Ecto neural progenitor cell (in vitro differentiated cells): ENCODE data around the gene ANKRD13C.

Experiments used
- DNase-seq: peaks from one replicate; pipeline ENCODE4 v3.0.0-alpha.2; 2018; ENCODE audit warnings: low spot score

Gene ANKRD13C

GRCh38 chr1:70293186-70293843 is 61.2 kb downstream of the ANKRD13C start:
- no peak for DNase-seq

DNA sequence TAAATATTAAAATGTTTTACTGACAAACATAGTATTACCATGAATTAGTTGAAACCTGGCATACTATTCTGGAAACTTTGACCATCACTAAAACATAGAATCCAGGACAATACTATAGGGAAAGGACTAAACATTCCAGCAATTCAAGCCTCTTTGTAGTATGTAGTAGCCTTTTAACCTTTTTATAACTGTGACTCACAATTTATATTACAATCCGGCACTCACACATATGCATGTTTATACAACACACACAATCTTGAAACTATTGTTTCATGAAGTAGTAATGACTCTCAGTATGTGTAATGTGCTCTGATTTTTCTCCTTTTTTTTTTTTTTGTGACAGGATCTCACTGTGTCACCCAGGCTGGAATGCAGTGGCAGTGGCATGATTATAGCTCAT is 64.3 kb downstream of the ANKRD13C start:
- no peak for DNase-seq

GRCh38 chr1:70288166-70288565 is 66.4 kb downstream of the ANKRD13C start:
- no peak for DNase-seq

DNA sequence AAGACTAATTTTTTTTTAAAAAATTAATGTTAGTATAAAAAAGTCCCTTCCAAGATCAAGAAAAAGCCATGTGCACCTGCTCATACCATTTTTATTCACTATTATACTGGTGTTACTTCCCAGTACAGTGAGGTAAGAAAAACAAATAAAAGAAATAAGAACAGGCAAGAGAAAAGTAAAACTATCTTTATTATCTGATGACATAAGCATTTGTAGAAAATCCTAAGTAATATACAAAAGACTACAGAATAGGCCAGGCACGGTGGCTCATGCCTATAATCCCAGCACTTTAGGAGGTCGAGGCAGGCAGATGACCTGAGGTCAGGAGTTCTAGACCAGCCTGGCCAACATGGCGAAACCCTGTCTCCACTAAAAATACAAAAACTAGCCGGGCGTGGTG is 68.1 kb downstream of the ANKRD13C start:
- no peak for DNase-seq

GRCh38 chr1:70284366-70284765 is 70.2 kb downstream of the ANKRD13C start:
- no peak for DNase-seq

GRCh38 chr1:70278710-70279109 is 75.8 kb downstream of the ANKRD13C start:
- DNase-seq: no peak

DNA sequence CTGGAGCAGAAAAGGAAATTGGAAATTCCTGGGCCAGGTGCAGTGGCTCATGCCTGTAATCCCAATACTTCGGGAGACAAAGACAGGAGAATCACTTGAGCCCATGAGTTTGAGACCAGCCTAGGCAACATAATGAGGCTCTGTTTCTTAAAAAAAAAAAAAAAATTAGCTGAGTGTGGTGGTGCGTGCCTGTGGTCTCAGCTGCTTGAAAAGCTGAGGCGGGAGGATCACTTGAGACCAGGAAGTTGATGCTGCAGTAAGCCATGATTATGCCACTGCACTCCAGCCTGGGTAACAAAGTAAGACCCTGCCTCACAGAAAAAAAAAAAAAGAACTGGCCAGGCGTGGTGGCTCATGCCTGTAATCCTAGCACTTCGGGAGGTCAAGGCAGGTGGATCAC is 76.6 kb downstream of the ANKRD13C start:
- no peak for DNase-seq

DNA sequence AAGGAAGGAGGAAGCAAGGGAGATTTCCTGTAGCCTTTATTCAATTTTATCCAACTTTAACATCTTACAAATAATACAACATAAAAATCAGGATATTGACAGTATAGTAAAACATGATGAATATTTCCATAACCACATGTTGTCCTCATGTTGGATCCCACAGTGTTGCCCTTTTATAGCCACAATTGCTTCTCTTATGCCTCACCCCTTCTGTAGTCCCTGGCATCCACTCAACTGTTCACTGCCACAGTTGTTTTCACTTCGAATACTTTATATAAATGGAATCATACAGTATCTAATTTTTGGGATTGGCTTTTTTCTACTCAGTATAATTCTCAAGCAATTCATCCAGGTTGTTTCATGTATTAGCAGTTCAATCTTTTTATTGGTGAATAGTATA is 88.6 kb downstream of the ANKRD13C start:
- no peak for DNase-seq

DNA sequence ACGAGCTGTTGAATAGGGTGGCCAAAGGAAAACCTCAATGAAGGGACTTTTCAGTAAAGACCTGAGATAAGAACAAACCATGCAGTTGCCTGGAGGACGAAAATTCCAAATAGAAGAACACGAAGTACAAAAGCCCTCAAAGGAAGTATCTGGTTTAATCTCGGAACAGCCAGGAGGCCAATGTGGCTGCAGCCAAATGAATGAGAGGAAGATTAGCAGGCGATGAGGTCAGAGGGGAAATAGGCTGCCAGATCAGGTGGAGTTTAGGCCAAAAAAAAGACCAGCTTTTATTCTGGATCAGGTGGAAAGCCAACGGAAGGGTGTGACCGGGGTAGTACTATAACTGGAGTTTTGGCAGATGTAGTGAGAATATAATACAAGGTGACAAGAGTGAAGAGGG is 89.7 kb downstream of the ANKRD13C start:
- no peak for DNase-seq

GRCh38 chr1:70256664-70257063 is 97.9 kb downstream of the ANKRD13C start:
- no peak for DNase-seq

GRCh38 chr1:70248729-70249128 is 105.8 kb downstream of the ANKRD13C start:
- no peak for DNase-seq

DNA sequence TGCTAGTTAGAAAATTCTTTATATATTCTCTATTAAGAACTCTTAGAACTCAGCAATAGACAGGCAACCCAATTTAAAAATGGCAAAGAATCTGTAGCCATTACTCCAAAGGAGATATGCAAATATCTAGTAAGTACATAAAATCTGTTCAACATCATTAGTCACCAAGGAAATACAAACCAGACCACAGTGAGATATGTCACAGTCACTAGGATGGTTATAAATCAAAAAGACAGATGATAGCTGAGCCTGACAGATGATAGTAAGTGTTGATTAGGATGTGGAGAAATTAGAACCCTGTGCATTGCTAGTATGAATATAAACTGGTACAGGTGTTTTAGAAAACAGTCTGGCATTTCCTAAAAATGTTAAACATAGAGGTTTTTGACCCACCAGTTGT is 106.8 kb downstream of the ANKRD13C start:
- no peak for DNase-seq

GRCh38 chr1:70247122-70247521 is 107.4 kb downstream of the ANKRD13C start:
- DNase-seq: no peak

- DNase-seq: no peak
Measured at GRCh38 chr1:70239940-70240339, 114.6 kb downstream of the ANKRD13C start.

- no peak for DNase-seq
Measured at GRCh38 chr1:70234733-70235132, 119.8 kb downstream of the ANKRD13C start.

DNA sequence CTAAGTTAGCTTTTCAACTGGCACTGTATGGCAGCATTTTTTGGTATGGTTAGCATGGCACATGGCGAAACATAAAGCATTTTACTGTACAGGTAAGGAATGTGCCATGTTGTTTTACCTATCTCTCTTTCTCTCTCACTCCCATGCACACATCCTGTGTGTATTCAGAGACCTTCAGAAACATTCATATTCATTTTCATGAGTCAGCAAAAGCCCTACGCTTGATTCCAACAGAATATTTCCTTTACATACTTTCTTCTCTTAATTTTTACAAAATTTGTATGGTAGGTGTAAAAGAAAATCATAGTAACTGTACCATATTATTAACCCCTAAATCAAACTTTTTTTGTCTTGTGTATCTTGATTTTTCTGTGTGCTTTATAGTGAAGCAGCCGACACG is 123.0 kb downstream of the ANKRD13C start:
- no peak for DNase-seq

DNA sequence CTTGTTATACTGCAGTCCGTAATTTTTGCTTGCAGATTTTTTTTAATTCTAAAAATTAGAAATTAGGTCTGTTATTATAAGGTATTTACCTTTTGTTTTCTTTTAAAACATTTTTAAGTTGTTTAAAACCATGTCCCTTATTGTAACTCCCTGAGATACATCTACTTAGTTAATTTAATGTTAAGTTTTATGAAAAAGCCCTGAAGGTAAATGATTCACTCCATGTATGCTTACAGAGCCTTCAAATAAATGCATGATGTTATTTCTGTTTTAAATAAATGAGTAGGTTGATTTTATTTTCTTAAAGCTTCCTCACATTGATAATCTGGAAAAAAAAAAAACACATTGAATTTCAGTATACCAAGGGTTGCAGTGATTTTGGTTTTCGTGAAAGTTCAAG is 125.9 kb downstream of the ANKRD13C start:
- DNase-seq: no peak

- no peak for DNase-seq
Measured at GRCh38 chr1:70227439-70227838, 127.1 kb downstream of the ANKRD13C start.

GRCh38 chr1:70224954-70225353 is 129.6 kb downstream of the ANKRD13C start:
- no peak for DNase-seq

DNA sequence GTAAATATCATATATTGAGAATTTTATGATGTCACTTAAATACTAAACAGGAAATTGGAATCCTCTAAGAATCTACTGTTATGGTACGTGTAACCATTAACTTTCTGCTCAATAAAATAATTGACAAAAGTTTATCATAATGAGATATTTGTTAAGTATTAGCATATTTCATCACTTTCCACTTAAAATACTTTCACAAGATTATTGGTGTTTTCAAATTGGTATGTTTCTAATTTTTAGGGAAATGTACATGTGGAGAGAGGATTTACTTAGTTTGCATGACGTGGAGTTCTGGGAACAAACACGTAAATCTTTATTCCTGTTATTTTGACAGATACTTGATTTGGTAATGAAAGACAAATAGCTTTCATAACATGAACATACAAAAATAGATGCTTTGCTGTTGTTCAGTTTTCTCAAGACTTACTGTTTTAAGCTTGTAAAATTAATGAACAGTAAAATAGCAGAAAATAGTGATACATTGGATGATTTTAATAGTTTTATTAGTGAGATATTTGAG is 131.7 kb downstream of the ANKRD13C start:
- no peak for DNase-seq

GRCh38 chr1:70221238-70222121 is 133.0 kb downstream of the ANKRD13C start, which contains the start of gene SRSF11:
SRSF11 (plus strand) TSS chr1:70221380; CDS start chr1:70221637, 257 bp downstream.
- DNase-seq: peak; percentile 97

DNA sequence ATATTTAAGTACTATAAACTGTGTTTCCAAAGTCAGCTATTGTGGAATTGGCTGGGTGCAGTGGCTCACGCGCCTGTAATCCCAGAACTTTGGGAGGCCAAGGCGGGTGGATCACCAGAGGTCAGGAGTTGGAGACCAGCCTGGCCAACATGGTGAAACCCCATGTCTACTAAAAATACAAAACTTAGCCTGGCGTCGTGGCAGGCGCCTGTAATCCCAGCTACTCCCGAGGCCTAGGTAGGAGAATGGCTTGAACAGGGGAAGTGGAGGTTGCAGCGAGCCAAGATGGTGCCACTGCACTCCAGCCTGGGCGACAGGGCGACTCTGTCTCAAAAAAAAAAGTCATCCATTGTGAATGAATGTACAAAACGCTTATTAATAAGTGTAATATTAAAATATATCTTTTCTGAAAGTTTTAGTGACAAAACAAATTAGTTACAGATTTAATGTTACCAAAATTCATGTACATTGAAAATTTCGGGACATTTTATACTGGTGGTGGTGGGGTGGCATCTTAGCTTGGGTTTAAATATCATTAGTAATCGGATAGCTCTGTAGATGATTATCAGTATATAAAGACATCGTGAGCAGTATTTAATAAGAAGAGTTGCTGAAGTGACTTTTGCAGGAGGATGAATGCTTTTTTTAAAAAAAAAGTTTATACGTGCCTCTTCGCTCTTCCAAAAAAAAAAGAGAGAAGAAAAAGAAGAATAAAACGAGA is 133.8 kb downstream of the ANKRD13C start:
- no peak for DNase-seq

DNA sequence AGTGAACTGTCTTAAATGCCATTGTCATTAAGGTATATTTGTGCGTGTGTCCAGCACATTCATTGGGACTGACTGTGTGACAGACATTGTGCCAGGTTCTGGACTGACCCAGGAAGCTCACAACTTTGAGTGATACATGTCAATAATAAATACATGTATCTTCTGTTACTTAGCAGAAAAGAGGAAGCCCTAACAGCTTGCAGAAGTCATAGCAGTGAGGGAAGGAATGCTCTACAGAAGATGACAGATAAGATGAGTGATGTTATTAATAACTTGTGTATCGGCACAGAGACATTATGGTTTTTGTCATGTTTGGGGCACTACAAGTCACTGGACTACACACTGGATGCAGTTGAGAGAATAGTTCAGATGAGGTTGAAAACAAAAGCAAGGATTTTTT is 134.5 kb downstream of the ANKRD13C start:
- no peak for DNase-seq
